GM18907 (cell line): ENCODE results near the gene SPATS2.

Experiments used
- ATAC-seq: cut with Tn5 transposase; IDR thresholded peaks from one replicate; pipeline ENCODE4 v1.9.1; 2021; ENCODE audit warnings: mild to moderate bottlenecking, moderate library complexity; ENCODE audit not compliant: unreplicated experiment

SPATS2 gene

GRCh38 chr12:49567611-49568441, 200.6 kb downstream of the SPATS2 start, which contains the start of gene MCRS1:
Gene MCRS1, minus strand, starts transcription at chr12:49568142. Its CDS starts 1,411 bp downstream, at chr12:49566731.
- ATAC-seq = peak; percentile 77

GRCh38 chr12:49568442-49569162, 201.3 kb downstream of the SPATS2 start:
- ATAC-seq = peak; percentile 26
